ENCODE measurements around the gene SLC7A11. TPM values are rescaled to one million over a fixed set of nuclear protein-coding genes. Genes with fewer than 3 reads are reported as not detected.
A peak's percentile ranks its signal among the peaks of the same experiment; 100 is the strongest.
"Not testable (repeated sequence)": the region's sequence is repeated elsewhere in the genome, so short reads cannot be mapped to it uniquely, and the experiment has no call there.

SLC7A11 gene
- total RNA-seq, 8 experiments from 2014 or later, result 2.1 to 97.0 (median 5.0) TPM

GRCh38 chr4:138238521-138239292 lies 3.4 kb downstream of the SLC7A11 start:
- no peak overlapping the region for H3K27ac ChIP-seq
- no peak for ATAC-seq (replicated peaks in 6 of 8)
- in situ Hi-C loops (cut with MboI; ENCODE audit: low pct_unique_long_range_greater_than_20kb in 2 of 9, low sequenced_read_pairs in 9 of 9, unreplicated experiment in 9 of 9), result no loop called here
- H3K4me1 ChIP-seq (replicated peaks in 1 of 2), result peaks cover 3 to 28% of the 10 kb centered on the region in 2 donors
- WGBS, 10 experiments, result 88 to 100% (median 100%) methylated on average over 1 to 4 of the region's 4 CpGs
- H3K4me3 ChIP-seq, result peak overlapping the region in 4 of 5 donors; percentile 6 to 47 (median 42)

- in situ Hi-C loops (cut with MboI; ENCODE audit: low pct_unique_long_range_greater_than_20kb in 2 of 9, low sequenced_read_pairs in 9 of 9, unreplicated experiment in 9 of 9); H3K4me3 ChIP-seq; ATAC-seq (replicated peaks in 6 of 8); H3K27ac ChIP-seq: not testable (repeated sequence)
- 83 to 100% (median 96%) methylated on average over 1 to 7 of the region's 7 CpGs; no CpG with 5 or more reads in 4 of the 10 experiments for WGBS, 10 experiments
- H3K4me1 ChIP-seq (replicated peaks in 1 of 2), result peaks cover 3 to 15% of the 10 kb centered on the region in 2 donors
These were observed 5.0 kb downstream of the SLC7A11 start for GRCh38 chr4:138237132-138237531.

- H3K4me3 ChIP-seq, result no peak overlapping the region
- ATAC-seq (replicated peaks in 6 of 8), result peak in 1 of 8 experiments; percentile 14
- 39 to 100% (median 89%) methylated on average over 1 to 2 of the region's 2 CpGs; no CpG with 5 or more reads in 1 of the 10 experiments for WGBS, 10 experiments
- in situ Hi-C loops (cut with MboI; ENCODE audit: low pct_unique_long_range_greater_than_20kb in 2 of 9, low sequenced_read_pairs in 9 of 9, unreplicated experiment in 9 of 9), result no loop called here
- H3K4me1 ChIP-seq (replicated peaks in 1 of 2), result peaks cover 3 to 15% of the 10 kb centered on the region in 2 donors
- no peak overlapping the region for H3K27ac ChIP-seq
These were observed 6.1 kb downstream of the SLC7A11 start for GRCh38 chr4:138236037-138236436.

- 0 to 100% (median 67%) methylated on average over 1 of the region's 1 CpG; no CpG with 5 or more reads in 1 of the 10 experiments for WGBS, 10 experiments
- Histone ChIP-seq H3K27ac (no peak overlapping the region), H3K4me3 (no peak overlapping the region), H3K4me1 (replicated peaks in 1 of 2) (peaks cover 3 to 11% of the 10 kb centered on the region in 2 donors)
- in situ Hi-C loops (cut with MboI; ENCODE audit: low pct_unique_long_range_greater_than_20kb in 2 of 9, low sequenced_read_pairs in 9 of 9, unreplicated experiment in 9 of 9), result no loop called here
- peak in 6 of 8 experiments; percentile 20 to 95 (median 42) for ATAC-seq (replicated peaks in 6 of 8)
These were observed 6.7 kb downstream of the SLC7A11 start for GRCh38 chr4:138235419-138235952.

- in situ Hi-C loops (cut with MboI; ENCODE audit: low pct_unique_long_range_greater_than_20kb in 2 of 9, low sequenced_read_pairs in 9 of 9, unreplicated experiment in 9 of 9), result no loop called here
- Histone ChIP-seq H3K4me3 (no peak overlapping the region), H3K27ac (no peak overlapping the region), H3K4me1 (replicated peaks in 1 of 2) (peaks cover 3 to 7% of the 10 kb centered on the region in 2 donors)
- no peak for ATAC-seq (replicated peaks in 6 of 8)
- 100% methylated on average over 1 of the region's 1 CpG; no CpG with 5 or more reads in 2 of the 10 experiments for WGBS, 10 experiments
These were observed 7.9 kb downstream of the SLC7A11 start for GRCh38 chr4:138234248-138234647.

GRCh38 chr4:138233313-138234034 lies 8.7 kb downstream of the SLC7A11 start:
- Histone ChIP-seq H3K4me1 (replicated peaks in 1 of 2) (peaks cover 0 to under 1% of the 10 kb centered on the region in 2 donors), H3K4me3 (no peak overlapping the region), H3K27ac (no peak overlapping the region)
- 79 to 100% (median 95%) methylated on average over 1 to 9 of the region's 9 CpGs; no CpG with 5 or more reads in 2 of the 10 experiments for WGBS, 10 experiments
- in situ Hi-C loops (cut with MboI; ENCODE audit: low pct_unique_long_range_greater_than_20kb in 2 of 9, low sequenced_read_pairs in 9 of 9, unreplicated experiment in 9 of 9), result no loop called here
- no peak for ATAC-seq (replicated peaks in 6 of 8)

GRCh38 chr4:138232364-138232763 lies 9.8 kb downstream of the SLC7A11 start:
- no peak overlapping the region for H3K27ac ChIP-seq
- in situ Hi-C loops (cut with MboI; ENCODE audit: low pct_unique_long_range_greater_than_20kb in 2 of 9, low sequenced_read_pairs in 9 of 9, unreplicated experiment in 9 of 9), result no loop called here
- ATAC-seq (replicated peaks in 6 of 8), result no peak
- H3K4me3 ChIP-seq, result no peak overlapping the region
- 13 to 100% (median 70%) methylated on average over 1 of the region's 1 CpG; no CpG with 5 or more reads in 3 of the 10 experiments for WGBS, 10 experiments
- no peaks in the 10 kb centered on the region for H3K4me1 ChIP-seq (replicated peaks in 1 of 2)

- WGBS, 10 experiments, result 57 to 100% (median 88%) methylated on average over 1 to 3 of the region's 3 CpGs
- H3K4me3 ChIP-seq, result no peak overlapping the region
- no peak for ATAC-seq (replicated peaks in 6 of 8)
- H3K4me1 ChIP-seq (replicated peaks in 1 of 2), result peaks cover 0 to 6% of the 10 kb centered on the region in 2 donors
- in situ Hi-C loops (cut with MboI; ENCODE audit: low pct_unique_long_range_greater_than_20kb in 2 of 9, low sequenced_read_pairs in 9 of 9, unreplicated experiment in 9 of 9), result no loop called here
- H3K27ac ChIP-seq, result no peak overlapping the region
These were observed 12.1 kb downstream of the SLC7A11 start for GRCh38 chr4:138230048-138230447.

GRCh38 chr4:138229160-138229559 lies 13.0 kb downstream of the SLC7A11 start:
- H3K4me1 ChIP-seq (replicated peaks in 1 of 2), result peaks cover 0 to 6% of the 10 kb centered on the region in 2 donors
- WGBS, 10 experiments, result 64 to 100% (median 97%) methylated on average over 1 to 2 of the region's 2 CpGs
- in situ Hi-C loops (cut with MboI; ENCODE audit: low pct_unique_long_range_greater_than_20kb in 2 of 9, low sequenced_read_pairs in 9 of 9, unreplicated experiment in 9 of 9), result no loop called here

GRCh38 chr4:138226351-138226750 lies 15.8 kb downstream of the SLC7A11 start:
- Histone ChIP-seq H3K27ac (no peak overlapping the region), H3K4me3 (no peak overlapping the region), H3K4me1 (replicated peaks in 1 of 2) (peaks cover 6 to 19% of the 10 kb centered on the region in 2 donors)
- WGBS, 10 experiments, result 13 to 100% (median 59%) methylated on average over 1 to 3 of the region's 3 CpGs; no CpG with 5 or more reads in 2 of the 10 experiments
- ATAC-seq (replicated peaks in 6 of 8), result no peak
- in situ Hi-C loops (cut with MboI; ENCODE audit: low pct_unique_long_range_greater_than_20kb in 2 of 9, low sequenced_read_pairs in 9 of 9, unreplicated experiment in 9 of 9), result no loop called here

More at GRCh38 chr4:138229160-138229559, 13.0 kb downstream of the SLC7A11 start:
- Histone ChIP-seq H3K27ac (no peak overlapping the region), H3K4me3 (no peak overlapping the region)
- no peak for ATAC-seq (replicated peaks in 6 of 8)

- in situ Hi-C loops (cut with MboI; ENCODE audit: low pct_unique_long_range_greater_than_20kb in 2 of 9, low sequenced_read_pairs in 9 of 9, unreplicated experiment in 9 of 9), result no loop called here
- Histone ChIP-seq H3K27ac (no peak overlapping the region), H3K4me3 (no peak overlapping the region), H3K4me1 (replicated peaks in 1 of 2) (peaks cover 6 to 21% of the 10 kb centered on the region in 2 donors)
- WGBS, 10 experiments, result 0 to 43% (median 11%) methylated on average over 1 of the region's 1 CpG; no CpG with 5 or more reads in 1 of the 10 experiments
- ATAC-seq (replicated peaks in 6 of 8), result no peak
These were observed 16.7 kb downstream of the SLC7A11 start for GRCh38 chr4:138225477-138225876.

- H3K4me3 ChIP-seq, result no peak overlapping the region
- H3K27ac ChIP-seq, result no peak overlapping the region
- in situ Hi-C loops (cut with MboI; ENCODE audit: low pct_unique_long_range_greater_than_20kb in 2 of 9, low sequenced_read_pairs in 9 of 9, unreplicated experiment in 9 of 9), result no loop called here
- peaks cover 6 to 21% of the 10 kb centered on the region in 2 donors for H3K4me1 ChIP-seq (replicated peaks in 1 of 2)
- no peak for ATAC-seq (replicated peaks in 6 of 8)
These were observed 17.5 kb downstream of the SLC7A11 start for GRCh38 chr4:138224614-138225013.
